ENCODE data around the gene DSTN.

The DSTN gene

DNA sequence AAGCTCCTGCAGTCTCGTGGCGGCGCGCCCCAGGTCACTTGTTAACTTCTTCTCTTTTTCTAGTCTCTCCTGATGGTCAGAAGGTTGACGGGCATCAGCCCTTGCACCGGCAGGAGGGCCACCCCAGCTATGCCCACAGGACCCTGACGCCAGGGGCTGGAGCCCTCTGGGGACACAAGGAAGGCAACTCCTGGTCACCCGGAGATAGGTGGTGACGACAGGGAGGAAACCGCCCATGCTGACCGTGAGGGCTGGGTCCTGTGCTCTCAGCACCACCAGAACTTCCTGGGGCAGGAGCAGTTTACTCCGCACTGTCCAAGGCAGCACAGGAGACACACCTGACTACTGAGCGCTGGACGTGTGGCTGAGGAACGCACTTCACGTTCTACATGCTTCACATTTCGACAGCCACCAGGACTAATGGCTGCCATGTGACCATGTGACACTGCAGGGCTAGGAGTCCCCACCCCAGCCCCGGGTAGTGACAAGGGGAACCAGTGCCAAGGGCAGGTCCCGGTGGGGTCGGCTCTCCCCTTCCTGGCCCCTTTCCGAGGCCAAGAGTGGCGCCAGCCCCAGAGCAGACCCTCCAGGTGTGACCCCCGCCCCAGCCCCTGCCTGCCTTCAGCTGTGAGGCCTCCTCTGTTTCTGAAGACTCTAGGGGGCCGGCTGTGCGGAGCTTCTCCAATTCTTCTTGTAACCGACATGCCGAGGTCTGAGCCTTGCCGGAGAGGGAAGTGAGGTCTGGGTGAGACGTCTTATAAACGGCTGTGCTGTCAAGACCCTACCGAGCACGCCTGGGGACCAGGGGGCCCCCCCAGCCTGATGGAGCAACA, 45.2 kb downstream of the DSTN start:
- FAIRE-seq (no peak), DNase-seq (ENCODE audit: insufficient read length) (no peak)
- TF ChIP-seq POLR2AphosphoS5 (IDR thresholded peaks at IDR 0.05; ENCODE audit: low read depth, low read length) (no peak), TAF1 (IDR thresholded peaks at IDR 0.05; ENCODE audit: borderline replicate concordance, low read depth, low read length) (no peak), POLR2A (IDR thresholded peaks at IDR 0.05; ENCODE audit: low read depth, low read length) (no peak)

DNA sequence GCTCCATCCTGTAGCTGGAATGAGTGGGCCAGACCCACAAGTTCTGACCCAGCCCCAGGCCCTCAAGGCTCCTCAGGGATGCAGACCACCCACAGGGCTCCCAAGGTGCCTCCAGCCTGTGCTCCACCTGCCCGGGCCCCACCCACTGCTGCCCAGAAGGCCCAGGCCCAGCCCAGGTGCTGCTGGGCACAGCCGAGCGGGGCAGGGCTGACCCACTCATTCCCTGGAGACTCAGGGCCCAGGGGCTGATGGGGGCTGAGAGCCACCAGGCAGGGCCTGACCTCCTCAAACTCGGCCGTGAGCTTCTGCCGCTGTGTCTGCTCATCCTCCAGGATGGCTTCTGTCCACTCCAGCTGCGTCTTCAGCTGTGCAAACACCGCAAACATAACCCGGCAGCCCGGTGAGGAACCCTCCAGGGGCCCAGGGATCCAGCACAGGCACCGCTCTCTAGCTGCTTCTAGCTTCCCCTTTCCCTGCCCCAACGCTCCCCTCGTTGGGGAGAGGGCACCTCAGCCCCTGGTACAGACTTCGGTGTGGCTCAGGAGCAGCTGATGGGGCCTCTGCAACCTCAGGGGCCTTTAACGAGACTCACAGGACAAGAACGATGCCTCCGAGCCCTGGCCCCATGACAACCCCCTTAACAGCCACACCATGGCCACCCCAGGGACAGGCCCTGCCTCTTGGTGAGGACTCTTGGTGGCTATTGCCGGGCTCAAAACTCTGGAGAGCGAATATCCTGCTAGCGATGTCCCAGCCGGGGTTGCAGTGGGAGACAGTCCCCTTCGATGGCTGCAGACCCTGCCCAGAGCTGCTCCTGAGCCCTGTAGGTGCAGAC, 46.0 kb downstream of the DSTN start:
- TF ChIP-seq POLR2A (IDR thresholded peaks at IDR 0.05; ENCODE audit: low read depth, low read length) = no peak
- DNase-seq (ENCODE audit: insufficient read length) (peak; percentile 5), FAIRE-seq (no peak)

DNA sequence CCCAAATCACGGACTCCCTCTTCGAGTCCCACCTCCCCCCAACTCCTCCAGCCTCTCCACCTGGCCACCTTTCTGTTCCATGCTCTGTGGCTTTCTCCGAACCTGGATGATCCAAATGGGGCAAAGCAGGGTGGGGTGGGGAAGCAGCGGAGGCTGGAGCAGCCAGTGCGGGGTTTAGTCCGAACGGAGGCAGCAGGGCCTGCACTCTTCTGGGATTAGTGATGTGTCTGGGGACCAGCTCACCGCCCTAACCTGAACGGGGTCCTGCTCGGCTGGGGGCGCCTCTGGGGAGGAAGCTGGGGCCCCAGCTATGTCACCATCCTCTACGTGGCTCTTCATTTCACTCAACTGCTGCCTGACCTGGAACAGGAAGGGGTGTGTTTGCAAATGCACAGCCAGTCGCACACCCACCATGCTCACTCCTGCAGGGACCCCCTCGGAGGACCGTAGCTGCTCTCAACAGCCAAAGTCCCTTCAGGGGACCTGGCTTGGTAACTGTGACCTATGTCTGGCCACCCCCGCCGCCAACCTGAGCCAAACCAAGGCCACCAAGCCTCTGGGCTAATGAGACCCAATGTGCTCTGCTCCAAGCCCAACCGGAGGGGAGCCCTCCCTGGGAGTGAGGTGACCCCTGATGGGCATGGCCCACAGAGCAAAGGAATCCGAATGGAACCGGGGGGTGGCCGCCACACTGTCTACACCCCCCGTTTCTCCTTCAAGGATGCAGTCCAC, 46.8 kb downstream of the DSTN start:
- peak; percentile 5 for DNase-seq (ENCODE audit: insufficient read length)
- FAIRE-seq = no peak
- no peak for TF ChIP-seq TAF1 (IDR thresholded peaks at IDR 0.05; ENCODE audit: borderline replicate concordance, low read depth, low read length)
- TF ChIP-seq POLR2A (IDR thresholded peaks at IDR 0.05; ENCODE audit: low read depth, low read length) = no peak
- no peak for TF ChIP-seq POLR2AphosphoS5 (IDR thresholded peaks at IDR 0.05; ENCODE audit: low read depth, low read length)

DNA sequence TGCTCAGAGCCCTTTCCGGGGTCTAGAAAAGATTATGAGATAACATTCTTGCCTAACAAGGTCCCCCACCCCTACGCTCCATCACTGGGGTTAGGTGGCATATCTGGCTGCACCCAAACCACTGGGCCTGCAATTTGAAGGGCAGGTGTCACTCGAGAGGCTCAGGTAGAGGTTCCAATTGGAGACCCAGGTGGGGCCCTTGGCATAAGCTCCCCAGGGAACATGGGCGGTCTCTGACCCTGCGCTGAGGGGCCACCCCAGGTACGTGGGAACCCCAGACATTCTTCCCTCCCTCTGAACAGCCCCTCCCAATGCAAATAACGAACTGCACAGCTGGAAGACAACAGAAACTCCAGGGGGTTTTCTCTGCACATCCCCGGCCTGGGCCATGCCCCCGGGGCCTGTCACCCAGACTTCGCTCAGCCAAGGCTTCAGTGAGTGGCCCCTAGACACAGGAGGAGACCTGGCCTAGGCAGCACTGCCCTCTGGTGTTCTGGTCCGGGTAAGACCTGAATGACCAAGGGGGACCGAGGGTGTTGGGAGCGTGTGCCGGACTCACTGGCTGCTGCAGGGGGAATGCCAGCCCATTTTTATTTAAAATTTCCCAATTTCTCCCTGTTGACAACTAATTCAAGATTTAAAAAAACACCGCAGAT, 47.5 kb downstream of the DSTN start:
- no peak for FAIRE-seq
- peak; percentile 63 for DNase-seq (ENCODE audit: insufficient read length)
- TF ChIP-seq POLR2A (IDR thresholded peaks at IDR 0.05; ENCODE audit: low read depth, low read length) (no peak), TAF1 (IDR thresholded peaks at IDR 0.05; ENCODE audit: borderline replicate concordance, low read depth, low read length) (no peak)

DNA sequence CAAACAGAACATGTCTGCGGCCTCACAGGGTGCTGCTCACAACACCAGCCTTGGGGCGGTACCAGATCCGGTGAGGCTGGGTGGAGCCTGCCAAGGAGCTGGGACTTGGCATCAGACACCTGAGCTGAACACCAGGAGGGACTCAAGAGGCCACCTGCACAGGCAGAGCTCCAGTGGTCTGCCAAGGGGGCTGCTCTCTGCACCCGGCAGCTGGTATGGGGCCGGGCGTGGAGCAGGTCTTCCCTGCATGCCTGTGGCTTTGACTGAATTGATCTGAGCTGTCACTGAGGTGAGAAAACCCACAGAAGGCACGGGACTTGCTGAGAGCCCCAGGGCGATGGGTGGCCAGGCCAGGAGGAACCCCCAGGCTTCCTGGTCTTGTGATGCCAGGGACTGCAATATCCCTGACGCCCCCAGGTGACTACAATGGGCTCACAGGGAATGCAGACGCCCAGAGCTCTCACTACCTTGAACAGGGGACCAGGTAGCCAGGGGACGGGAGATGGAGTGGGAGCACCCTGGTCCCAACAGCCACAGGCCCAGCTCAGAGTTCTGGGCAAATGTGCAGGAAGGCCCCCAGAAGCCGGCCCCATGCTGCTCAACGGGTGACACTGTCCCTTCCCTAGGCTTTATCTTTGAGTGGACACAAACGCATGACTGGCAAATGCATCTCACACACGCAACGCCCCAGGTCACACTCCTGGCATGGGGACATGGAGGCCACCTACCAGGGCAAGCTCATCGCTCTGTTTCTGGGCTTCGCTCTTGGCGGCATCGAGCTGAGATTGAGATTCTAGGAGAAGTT, 48.2 kb downstream of the DSTN start:
- FAIRE-seq = no peak
- DNase-seq (ENCODE audit: insufficient read length) = peak; percentile 5
- TF ChIP-seq POLR2AphosphoS5 (IDR thresholded peaks at IDR 0.05; ENCODE audit: low read depth, low read length) (no peak), TAF1 (IDR thresholded peaks at IDR 0.05; ENCODE audit: borderline replicate concordance, low read depth, low read length) (no peak), POLR2A (IDR thresholded peaks at IDR 0.05; ENCODE audit: low read depth, low read length) (no peak)

DNA sequence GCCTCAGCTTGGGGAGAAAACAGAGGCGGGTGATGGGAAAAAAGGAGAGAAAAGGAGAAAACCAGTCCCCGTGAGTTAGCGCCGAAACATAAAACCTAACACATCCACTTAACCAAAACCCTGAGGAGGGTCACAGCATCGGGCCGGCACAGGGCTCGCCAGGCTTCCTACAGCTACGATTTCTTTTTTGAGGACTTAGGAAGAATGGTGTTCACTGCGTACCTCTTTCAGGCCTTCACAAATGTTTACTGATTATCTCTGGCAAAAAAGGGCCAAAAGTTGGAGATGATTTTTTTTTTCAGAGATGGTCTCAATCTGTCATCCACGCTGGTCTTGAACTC, 48.8 kb downstream of the DSTN start:
- no peak for TF ChIP-seq POLR2A (IDR thresholded peaks at IDR 0.05; ENCODE audit: low read depth, low read length)
- TF ChIP-seq TAF1 (IDR thresholded peaks at IDR 0.05; ENCODE audit: borderline replicate concordance, low read depth, low read length) = no peak
- no peak for TF ChIP-seq POLR2AphosphoS5 (IDR thresholded peaks at IDR 0.05; ENCODE audit: low read depth, low read length)
- DNase-seq (ENCODE audit: insufficient read length) (no peak), FAIRE-seq (no peak)

DNA sequence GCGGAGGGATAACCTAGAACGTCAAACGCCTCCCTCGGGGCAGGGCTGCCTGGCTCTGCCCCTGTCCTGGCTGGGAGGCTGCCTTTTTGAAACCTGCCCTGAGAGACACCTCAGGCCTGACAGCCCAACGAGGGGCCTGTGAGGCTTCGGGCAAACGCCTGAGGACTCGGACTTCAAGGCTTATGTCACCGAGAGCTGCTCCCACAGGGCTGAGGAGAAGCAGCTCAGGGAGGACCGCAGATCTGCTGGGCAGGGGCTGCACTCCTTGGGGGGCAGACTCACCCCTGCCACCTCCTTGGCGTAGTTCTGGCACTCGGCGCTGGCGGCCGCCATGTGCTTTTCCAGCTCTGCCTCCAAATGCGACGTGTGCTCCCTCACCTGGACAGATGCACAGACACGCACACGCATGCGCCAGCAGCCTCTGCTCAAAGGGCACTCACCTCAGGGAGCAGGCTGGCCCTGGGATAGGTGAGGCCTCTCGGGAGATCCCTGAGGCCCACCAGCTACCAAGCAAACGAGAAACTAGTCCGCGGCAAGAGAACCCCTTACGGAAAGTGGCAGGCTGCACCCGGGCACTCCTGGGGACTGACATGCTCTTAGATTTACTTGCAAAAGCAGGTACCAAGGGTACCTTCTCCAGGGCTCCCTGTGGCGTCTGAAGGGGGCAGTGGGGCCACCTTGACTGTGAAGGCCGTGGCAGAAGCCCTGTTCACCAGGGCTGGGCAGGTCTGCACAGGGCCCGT, 49.6 kb downstream of the DSTN start:
- no peak for FAIRE-seq
- peak; percentile 15 for DNase-seq (ENCODE audit: insufficient read length)
- TF ChIP-seq POLR2AphosphoS5 (IDR thresholded peaks at IDR 0.05; ENCODE audit: low read depth, low read length) (no peak), TAF1 (IDR thresholded peaks at IDR 0.05; ENCODE audit: borderline replicate concordance, low read depth, low read length) (no peak), POLR2A (IDR thresholded peaks at IDR 0.05; ENCODE audit: low read depth, low read length) (no peak)

DNA sequence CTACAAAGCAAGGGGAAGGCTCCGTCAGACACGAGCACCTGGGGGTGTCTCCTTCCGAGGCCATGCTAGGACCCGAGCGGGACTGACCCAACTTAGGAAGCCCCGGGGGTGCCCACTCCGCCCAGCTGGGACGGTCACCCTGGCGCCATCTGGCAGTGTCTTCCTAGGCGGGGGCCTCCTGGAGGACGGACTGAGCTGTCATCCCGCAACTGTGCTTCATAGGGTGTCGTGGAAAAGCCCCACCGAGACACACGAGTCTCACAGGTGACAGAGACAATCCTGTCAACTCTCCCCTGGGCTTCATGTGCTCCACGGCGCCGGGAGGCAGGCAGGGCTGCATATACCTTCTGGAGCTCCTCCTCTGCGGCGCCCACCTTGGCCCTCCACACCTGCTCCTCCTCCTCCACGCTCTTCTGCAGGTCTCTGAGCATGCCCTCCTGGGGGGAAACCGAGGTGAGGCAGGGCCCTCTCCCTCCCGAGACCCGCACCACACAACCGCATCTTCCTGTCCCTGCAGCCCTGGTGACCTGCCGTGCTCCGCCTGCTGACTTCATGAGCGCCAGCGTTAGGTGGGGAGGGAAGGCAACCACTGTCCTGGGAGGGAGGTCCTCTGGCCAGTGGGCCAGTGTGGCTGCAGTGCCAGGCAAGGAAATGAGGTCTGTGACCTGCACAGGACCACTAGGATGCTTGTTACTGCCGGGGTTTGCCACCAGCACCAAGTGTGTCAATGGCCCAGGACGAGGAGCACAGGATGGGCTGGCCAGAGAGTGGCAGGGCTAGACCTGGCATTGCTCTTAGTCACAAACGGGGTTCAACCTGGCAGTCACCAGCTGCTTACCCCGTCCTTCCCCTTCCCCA, 50.7 kb downstream of the DSTN start:
- TF ChIP-seq POLR2AphosphoS5 (IDR thresholded peaks at IDR 0.05; ENCODE audit: low read depth, low read length) = no peak
- no peak for TF ChIP-seq TAF1 (IDR thresholded peaks at IDR 0.05; ENCODE audit: borderline replicate concordance, low read depth, low read length)
- DNase-seq (ENCODE audit: insufficient read length) = peak; percentile 14
- FAIRE-seq = no peak

DNA sequence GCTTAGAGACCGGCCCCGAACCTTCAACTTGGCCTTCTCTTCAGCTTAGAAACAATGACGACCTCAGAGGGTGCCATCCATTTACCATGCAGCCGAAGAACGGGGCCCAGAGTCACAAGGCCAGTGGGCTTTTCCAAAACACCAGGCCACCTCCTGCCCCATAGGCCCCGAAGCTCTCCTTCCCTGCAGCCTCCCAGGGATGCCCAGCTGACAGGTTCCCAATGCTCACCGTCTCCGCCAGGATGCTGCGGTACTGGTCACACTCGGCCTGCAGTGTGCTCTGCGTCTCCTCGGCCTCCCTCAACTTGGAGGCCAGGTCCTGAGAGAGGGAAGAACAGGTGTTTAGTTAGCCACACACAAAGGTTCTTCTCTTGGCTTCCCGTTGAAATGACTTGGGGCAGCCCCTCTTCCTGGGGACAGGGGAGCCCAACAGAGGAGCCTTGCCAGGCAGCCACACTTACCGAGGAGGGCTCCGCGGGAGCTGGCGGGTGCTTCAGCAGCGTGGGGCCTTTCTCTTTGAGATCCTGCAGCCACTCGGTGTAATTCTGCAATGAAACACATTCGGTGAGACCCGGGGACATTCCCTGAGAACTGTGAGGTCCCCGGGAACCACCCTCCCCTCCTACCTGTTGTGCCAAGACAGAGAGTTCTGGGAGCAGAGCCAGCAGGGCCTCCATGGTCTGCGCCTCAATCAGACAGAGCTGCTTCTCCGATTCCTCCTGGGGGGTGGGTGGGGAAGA, 51.5 kb downstream of the DSTN start:
- DNase-seq (ENCODE audit: insufficient read length) (peak; percentile 12), FAIRE-seq (no peak)
- TF ChIP-seq POLR2A (IDR thresholded peaks at IDR 0.05; ENCODE audit: low read depth, low read length) (no peak), TAF1 (IDR thresholded peaks at IDR 0.05; ENCODE audit: borderline replicate concordance, low read depth, low read length) (no peak), POLR2AphosphoS5 (IDR thresholded peaks at IDR 0.05; ENCODE audit: low read depth, low read length) (no peak)
